GM12892 (cell line): ENCODE results near the gene NEUROG1.

Experiments used
- POLR2A ChIP-seq: IDR thresholded peaks from 2 replicates; pipeline ENCODE4 v1.6.1; 2011; ENCODE audit warnings: low read depth, low read length, control low read depth
- TAF1 ChIP-seq: IDR thresholded peaks from 2 replicates; pipeline ENCODE4 v1.6.1; 2011; ENCODE audit warnings: low read depth, mild to moderate bottlenecking, control low read depth, low read length, borderline replicate concordance

DNA sequence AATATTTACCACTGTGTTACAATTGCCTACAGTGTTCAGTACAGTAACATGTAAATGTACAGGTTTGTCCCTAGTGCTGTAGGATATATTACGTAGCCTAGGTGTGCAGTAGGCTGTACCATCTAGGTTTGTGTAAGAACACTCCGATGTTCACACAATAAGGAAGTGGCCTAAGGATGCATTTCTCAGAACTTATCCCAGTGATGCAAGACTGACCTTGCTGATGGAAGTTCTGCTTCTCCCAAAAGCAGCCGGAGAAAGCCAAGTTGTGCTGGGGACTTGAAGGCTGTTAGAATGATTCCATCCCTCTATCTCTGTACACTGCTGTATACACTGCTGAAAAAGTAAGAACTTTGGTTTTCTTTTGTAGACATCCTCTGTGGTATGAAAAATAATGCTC, 21.6 kb downstream of the NEUROG1 start:
- TF ChIP-seq TAF1, result no peak
- TF ChIP-seq POLR2A, result no peak
